AG04450 (cell line): Measurements from ENCODE around the gene THRB. TPM values are rescaled to one million over a fixed set of nuclear protein-coding genes. Genes with fewer than 3 reads are reported as not detected.
"Not testable (repeated sequence)": the region's sequence is repeated elsewhere in the genome, so short reads cannot be mapped to it uniquely, and the experiment has no call there.

Source experiments
- CTCF ChIA-PET: fragments of 300-600, 350-600 bp; formaldehyde crosslinking; extraction: SDS; loops from one replicate; lab custom pipeline; 2022; ENCODE audit warnings: antibody characterized with exemption, inconsistent platforms; lab: Charles Lee
- POLR2A ChIA-PET: fragments of 350-600 bp; formaldehyde crosslinking; extraction: SDS; loops from one replicate; lab custom pipeline; 2021; ENCODE audit warnings: antibody characterized with exemption, inconsistent platforms; lab: Yijun Ruan, JAX
- DNase-seq: peaks from one replicate; pipeline ENCODE4 v3.0.0-alpha.2; 2011; ENCODE audit warnings: low read depth, low spot score
- H3K27ac ChIP-seq: one replicate; pipeline ENCODE4 v1.5.1; 2012; ENCODE audit warnings: low read depth, low read length, control low read depth
- H3K27me3 ChIP-seq: one replicate; pipeline ENCODE4 v1.6.0; 2012; ENCODE audit warnings: low read length; ENCODE audit not compliant: control insufficient read depth, insufficient read depth
- H3K4me3 ChIP-seq: 2 replicates; pipeline ENCODE4 v1.5.1; 2011; ENCODE audit warnings: mild to moderate bottlenecking, low read depth, low read length, control low read depth
- H3K9me3 ChIP-seq: 2 replicates; pipeline ENCODE4 v1.5.1; 2012; ENCODE audit warnings: low read length; ENCODE audit not compliant: control insufficient read depth, insufficient read depth
- CTCF ChIP-seq: IDR thresholded peaks from 2 replicates; pipeline ENCODE4 v1.5.1; 2011; ENCODE audit warnings: low read depth, low read length, control low read depth, inconsistent platforms
- polyA plus RNA-seq: library from polyadenylated mRNA; depleted of rRNA; stranded (reverse); fragments of >200 nt; gene quantifications from 2 replicates; pipeline ENCODE4 v1.2.3, GENCODE V29; 2011

THRB gene
- polyA plus RNA-seq, 1 experiment, result 0.02 TPM

DNA sequence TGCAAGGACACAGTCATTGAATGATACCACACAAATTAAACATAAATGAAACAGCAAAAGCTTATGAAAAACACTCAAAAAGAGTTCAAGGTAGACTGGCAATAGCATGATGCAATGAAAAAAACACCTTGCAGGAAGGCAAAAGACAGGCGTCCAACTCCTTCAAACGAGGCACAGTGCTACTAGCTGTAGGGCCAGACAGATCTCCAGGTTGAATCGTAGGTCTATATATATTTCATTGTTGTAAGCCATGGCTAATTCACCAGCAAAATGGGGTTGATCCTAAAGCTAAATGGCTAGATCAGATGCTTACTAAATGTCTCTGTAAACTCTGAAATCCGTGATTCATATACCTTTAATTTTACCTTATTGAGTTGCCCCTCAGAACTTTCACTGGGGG is 94.2 kb downstream of the THRB start:
- no peak overlapping the region for H3K4me3 ChIP-seq
- H3K9me3 ChIP-seq, result no peaks in the 10 kb centered on the region
- no peak for TF ChIP-seq CTCF
- ChIA-PET POLR2A (no interaction called here), CTCF (no interaction called here)
- no peak overlapping the region for H3K27ac ChIP-seq
- H3K27me3 ChIP-seq, result no peaks in the 10 kb centered on the region
- no peak for DNase-seq

GRCh38 chr3:24400015-24400414 is 94.6 kb downstream of the THRB start:
- ChIA-PET POLR2A (no interaction called here), CTCF (no interaction called here)
- H3K27ac ChIP-seq, result no peak overlapping the region
- TF ChIP-seq CTCF, result no peak
- no peak for DNase-seq
- H3K4me3 ChIP-seq, result no peak overlapping the region
- no peaks in the 10 kb centered on the region for H3K9me3 ChIP-seq
- no peaks in the 10 kb centered on the region for H3K27me3 ChIP-seq

GRCh38 chr3:24399614-24400013 is 95.0 kb downstream of the THRB start:
- Histone ChIP-seq H3K27ac (no peak overlapping the region), H3K4me3 (no peak overlapping the region), H3K9me3 (no peaks in the 10 kb centered on the region), H3K27me3 (no peaks in the 10 kb centered on the region)
- ChIA-PET CTCF (no interaction called here), POLR2A (no interaction called here)
- TF ChIP-seq CTCF, result no peak
- no peak for DNase-seq

DNA sequence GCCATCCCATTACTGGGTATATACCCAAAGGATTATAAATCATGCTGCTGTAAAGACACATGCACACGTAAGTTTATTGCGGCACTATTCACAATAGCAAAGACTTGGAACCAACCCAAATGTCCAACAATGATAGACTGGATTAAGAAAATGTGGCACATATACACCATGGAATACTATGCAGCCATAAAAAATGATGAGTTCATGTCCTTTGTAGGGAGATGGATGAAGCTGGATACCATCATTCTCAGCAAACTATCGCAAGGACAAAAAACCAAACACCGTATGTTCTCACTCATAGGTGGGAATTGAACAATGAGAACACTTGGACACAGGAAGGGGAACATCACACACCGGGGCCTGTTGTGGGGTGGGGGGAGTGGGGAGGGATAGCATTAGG is 95.9 kb downstream of the THRB start:
- H3K27me3 ChIP-seq, H3K9me3 ChIP-seq, H3K27ac ChIP-seq, H3K4me3 ChIP-seq, POLR2A ChIA-PET, CTCF ChIA-PET, DNase-seq: not testable (repeated sequence)

DNA sequence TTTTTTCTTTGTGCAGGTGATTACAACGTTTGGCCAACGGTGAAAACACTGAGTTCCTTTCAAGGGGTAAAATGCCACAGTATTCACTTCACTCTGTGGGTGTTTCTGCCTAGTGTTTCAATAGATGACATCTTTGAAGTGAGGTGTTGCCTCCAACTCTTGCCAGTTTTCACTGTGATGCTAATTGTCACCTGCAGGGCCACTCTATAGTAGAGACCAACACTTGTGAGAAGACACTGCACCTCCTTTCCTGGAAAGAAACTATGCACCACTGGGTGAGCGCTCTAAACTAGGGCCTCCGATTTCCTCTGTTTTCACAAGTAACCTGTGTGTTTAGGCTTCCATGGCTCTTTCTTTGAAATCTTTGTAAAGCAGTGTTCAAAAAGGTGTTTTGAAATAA is 98.3 kb downstream of the THRB start:
- no peak for DNase-seq
- Histone ChIP-seq H3K27ac (no peak overlapping the region), H3K9me3 (no peaks in the 10 kb centered on the region), H3K27me3 (no peaks in the 10 kb centered on the region), H3K4me3 (no peak overlapping the region)
- POLR2A ChIA-PET, result no interaction called here
- CTCF ChIA-PET, result no interaction called here
- TF ChIP-seq CTCF, result no peak

GRCh38 chr3:24394754-24395153 is 99.9 kb downstream of the THRB start:
- Histone ChIP-seq H3K27ac (no peak overlapping the region), H3K27me3 (no peaks in the 10 kb centered on the region), H3K4me3 (no peak overlapping the region), H3K9me3 (no peaks in the 10 kb centered on the region)
- DNase-seq, result no peak
- POLR2A ChIA-PET, result no interaction called here
- CTCF ChIA-PET, result no interaction called here
- no peak for TF ChIP-seq CTCF
